ENCODE results near the gene ELFN2.
"Not testable (repeated sequence)": the region's sequence is repeated elsewhere in the genome, so short reads cannot be mapped to it uniquely, and the experiment has no call there.

Gene ELFN2

DNA sequence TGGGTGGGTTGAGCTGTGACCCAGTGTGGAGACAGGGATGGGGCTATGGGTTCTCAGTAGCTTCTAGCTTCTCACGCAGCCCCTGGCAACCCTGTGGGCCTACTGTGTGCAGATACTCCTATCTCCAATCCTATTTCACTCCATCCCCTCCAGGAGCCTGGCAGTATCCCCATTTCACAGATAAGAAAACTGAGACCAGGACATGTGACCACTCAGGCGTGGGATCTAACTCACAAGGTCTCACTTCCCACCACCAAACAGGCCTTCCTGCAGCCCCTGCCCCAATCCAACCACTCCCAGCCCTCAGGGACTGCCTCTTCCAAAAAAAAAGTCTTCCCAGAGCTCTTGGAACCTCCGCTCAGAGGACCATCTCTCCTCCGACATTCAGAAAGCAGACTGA lies 15.6 kb downstream of the ELFN2 start:
- in situ Hi-C loops (cut with MboI; ENCODE audit: low sequenced_read_pairs): no loop called here

GRCh38 chr22:37410174-37411055 lies 16.9 kb downstream of the ELFN2 start:
- in situ Hi-C loops (cut with MboI; ENCODE audit: low sequenced_read_pairs): no loop called here

DNA sequence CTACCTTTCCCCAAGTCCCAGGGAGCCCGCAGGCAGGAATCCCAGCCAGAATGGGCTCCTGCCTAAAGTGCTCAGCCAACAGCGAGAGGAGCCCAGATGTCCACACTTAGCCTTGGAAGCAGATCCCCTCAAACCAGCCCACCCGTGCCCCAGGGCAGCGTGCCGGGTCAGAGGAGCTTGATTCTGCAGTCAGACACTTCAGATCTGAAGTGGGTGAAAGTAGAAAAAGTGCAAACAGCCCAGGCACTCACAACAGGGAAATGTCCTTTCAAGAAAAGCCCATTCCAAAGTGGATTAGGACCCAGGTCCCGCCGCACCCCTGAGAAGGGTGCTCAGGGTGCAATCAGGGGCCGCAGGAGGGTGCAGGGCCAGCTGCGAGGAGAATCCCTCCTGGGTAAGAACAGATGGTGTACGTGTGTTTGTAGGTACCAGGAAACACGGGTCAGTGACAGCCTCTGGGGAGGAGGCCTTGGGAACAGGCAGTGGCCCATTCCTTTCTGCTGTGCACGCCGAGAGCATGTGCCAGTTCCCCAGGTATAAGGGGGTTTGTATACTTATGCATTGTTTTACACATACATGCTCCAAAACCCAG lies 17.7 kb downstream of the ELFN2 start:
- in situ Hi-C loops (cut with MboI; ENCODE audit: low sequenced_read_pairs): no loop called here

DNA sequence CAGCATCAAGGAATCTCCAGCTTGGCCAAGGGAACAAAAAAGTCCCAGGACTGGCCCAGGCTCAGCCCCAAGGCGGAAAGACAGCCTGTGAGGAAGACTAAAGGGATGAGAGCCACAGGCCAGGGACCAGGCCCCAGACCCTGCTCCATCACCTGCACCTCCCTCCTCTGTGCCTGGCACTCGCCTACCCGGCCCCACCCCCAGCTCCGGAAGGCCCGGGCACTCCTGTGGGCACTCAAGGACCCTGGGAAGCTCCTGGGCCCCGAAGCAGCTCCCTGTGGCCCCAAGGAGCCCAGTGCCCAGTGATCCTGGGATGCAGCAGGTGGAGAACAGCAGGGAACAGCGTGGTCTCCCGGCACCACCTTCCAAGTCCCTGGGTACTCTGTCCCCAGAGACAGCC lies 18.2 kb downstream of the ELFN2 start:
- in situ Hi-C loops (cut with MboI; ENCODE audit: low sequenced_read_pairs): no loop called here

DNA sequence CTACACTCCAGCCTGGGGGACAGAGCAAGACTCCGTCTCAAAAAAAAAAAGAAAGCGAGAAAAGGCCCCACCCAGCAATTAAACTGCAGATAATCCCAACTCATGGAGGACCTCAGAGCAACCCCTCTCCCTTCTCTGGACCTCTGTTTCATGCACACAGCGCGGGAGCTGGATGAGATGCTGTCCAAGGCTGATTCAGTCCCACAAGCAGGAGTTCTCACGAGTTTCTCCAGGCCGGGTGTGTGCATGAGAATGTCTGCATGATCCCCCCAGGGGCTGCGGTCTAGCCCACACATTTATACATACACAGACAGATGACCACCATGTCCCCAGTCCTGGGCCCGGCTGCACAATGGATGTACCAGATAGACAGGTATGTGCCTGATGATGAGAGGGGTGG lies 19.4 kb downstream of the ELFN2 start:
- in situ Hi-C loops (cut with MboI; ENCODE audit: low sequenced_read_pairs): no loop called here

DNA sequence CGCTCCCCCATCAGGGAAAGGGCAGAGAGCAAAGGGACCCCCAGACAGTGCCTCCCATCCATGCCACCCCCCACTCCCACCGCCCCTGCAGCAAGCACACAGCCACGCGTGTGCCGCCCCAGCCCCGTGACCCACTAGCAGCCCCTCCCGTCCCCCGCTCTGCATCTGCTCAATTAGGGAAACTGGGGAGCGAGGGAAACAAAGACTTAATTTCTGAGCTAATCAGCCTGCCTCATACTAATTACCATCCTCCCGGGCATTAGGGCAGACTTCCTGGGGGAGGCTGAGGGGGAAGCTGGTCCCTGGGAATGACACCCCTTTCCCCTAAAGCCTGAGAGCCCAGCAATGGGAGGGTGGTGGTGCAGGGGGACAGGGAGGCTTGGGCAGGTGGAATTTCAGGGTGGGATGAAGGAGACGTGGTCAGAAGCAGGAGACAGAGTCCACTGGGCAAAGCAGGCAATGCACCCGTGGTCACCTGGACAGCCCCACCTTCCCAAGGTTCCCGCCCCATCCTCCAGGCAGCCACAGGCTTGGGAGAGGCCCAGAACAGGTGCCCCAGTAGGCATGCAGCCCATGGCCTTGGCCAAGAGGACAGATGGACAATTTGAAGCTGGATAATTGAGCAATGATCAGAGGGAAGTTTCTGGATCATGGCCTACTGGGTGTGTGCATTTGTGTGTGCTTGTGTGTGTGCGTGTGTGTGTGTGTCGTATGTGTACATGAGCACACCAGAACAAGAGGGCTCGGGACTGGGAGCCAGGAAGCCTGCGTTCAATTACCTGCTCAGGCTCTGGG lies 20.6 kb downstream of the ELFN2 start:
- in situ Hi-C loops (cut with MboI; ENCODE audit: low sequenced_read_pairs): no loop called here

- in situ Hi-C loops (cut with MboI; ENCODE audit: low sequenced_read_pairs): no loop called here
Observed at GRCh38 chr22:37404091-37404490, 23.2 kb downstream of the ELFN2 start.

DNA sequence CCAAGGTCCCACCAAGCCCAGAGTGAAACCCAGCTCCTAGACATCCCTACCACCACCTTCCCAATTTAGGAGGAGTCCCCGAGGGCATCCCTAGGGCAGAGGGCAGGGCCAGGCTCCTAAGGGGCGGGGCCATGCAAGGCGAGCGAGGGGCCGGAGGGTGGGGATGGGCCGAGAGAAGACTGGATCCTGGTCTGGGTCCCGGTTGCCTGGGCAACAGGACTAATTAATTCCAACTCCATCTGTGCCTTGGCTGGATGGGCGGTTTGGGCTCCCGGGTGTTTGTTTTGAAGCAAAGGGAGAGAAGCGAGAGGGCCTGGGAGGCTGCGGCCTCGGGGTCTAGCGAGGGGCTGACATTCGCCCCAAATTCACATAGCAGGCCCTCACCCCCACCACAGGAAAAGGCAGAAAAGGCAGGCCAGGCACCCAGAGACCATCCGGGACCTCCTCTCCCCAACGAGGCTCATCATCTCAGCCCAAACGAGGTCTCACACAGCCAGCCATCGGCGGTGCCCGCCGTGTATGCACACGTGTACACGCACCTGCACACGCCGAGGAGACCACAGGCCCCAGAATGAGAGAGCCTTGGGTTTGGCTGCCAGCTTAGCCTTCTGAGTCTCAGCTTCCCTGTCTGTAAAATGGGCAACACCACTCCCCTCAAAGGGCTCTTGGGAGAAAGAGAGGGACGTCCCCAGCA lies 23.9 kb downstream of the ELFN2 start:
- in situ Hi-C loops (cut with MboI; ENCODE audit: low sequenced_read_pairs): no loop called here

DNA sequence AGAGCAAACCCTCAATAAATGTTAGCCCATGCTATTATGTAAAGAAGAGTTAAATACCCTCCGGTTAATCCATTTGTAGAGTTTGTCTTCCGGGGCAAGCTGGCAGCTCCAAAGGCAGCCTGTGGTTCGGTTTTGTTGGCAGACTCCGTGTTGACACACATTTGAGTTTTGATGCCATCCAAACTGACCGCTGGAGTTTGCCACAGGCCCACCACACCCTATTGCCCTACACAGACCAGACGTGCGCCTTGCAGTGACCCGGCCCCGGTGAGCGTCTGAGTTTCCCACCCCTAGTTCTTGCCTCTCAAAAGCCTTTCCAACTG lies 25.1 kb downstream of the ELFN2 start:
- in situ Hi-C loops (cut with MboI; ENCODE audit: low sequenced_read_pairs): no loop called here

DNA sequence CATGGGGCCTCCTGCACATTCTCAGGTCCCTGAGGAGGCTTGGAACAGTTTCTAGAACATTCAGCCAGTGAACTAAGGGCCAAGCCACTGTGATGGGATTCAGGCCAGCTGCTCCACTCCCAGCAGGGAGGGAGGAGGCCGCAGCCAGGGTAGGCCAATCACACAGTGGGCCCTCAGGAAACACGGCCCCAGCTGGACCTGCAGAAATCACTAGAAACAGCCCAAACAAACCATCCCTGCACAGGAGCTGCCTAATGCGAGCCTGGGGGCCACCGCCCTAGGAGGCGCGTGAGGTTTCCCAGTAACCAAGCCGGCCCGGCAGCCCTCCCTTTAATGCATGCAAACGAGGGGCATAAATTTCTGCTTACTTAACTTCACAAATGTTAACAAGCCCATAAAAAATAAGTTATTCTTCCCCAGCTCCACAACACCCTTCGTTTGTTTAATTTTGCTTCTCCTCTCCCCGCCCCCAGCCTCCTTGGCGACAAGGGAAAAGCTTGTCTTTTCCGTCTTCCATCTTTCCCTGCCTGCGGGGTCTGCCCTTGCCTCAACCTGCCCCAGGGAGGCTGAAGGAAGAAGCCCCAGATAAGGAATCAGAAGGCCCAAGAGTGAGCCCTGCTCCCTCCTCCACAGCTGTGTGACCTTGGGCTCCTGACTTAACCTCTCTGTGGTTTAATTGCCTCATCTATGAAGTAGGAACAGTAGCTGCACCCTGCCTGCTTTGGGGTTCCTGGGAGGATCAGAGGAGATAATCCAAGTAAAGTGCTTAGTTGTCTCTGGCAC lies 25.7 kb downstream of the ELFN2 start:
- in situ Hi-C loops (cut with MboI; ENCODE audit: low sequenced_read_pairs): no loop called here

DNA sequence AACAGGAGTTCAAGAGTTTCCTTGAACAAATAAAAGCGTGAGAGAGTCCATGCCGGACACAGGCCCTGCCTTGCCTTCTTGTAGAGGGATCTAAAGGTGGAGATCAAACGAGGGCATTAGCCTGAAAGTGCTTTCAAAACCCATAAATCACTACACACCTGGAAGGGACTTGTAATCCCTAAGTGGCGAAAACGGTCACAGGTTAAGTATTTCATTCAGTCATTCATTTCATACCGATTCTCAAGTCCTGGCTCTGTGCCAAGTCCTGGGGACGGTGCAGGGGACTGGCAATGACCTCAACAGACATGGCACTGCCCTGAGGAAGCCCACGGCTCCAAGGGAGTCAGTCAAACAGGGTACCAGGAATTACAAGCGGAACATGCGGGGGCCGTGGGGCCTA lies 26.6 kb downstream of the ELFN2 start:
- in situ Hi-C loops (cut with MboI; ENCODE audit: low sequenced_read_pairs): no loop called here

- in situ Hi-C loops (cut with MboI; ENCODE audit: low sequenced_read_pairs): not testable (repeated sequence)
Observed at GRCh38 chr22:37399457-37399856, 27.8 kb downstream of the ELFN2 start.

- in situ Hi-C loops (cut with MboI; ENCODE audit: low sequenced_read_pairs): no loop called here
Observed at GRCh38 chr22:37397226-37397625, 30.1 kb downstream of the ELFN2 start.

- in situ Hi-C loops (cut with MboI; ENCODE audit: low sequenced_read_pairs): no loop called here
Observed at GRCh38 chr22:37396488-37397084, 30.7 kb downstream of the ELFN2 start.

- in situ Hi-C loops (cut with MboI; ENCODE audit: low sequenced_read_pairs): no loop called here
Observed at GRCh38 chr22:37394341-37394740, 32.9 kb downstream of the ELFN2 start.

DNA sequence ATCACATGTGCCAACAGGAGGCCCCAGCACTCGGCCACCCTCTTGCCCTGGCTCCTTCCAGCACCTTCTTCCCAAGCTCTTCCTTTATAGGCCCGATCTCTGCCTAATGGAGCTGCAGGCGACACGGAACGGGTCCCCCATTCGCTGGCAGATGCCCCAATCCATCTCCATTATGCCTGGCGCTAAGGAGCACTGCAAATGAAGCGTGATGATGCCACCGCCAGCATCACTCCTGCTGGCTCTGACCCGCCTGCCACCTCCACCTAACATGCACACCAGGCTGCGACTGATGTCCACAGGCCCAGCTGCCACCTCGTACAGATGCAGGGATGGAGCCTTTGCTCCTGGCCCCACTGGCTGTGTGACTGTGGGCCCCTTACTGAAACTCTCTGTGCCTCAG lies 33.5 kb downstream of the ELFN2 start:
- in situ Hi-C loops (cut with MboI; ENCODE audit: low sequenced_read_pairs): no loop called here

DNA sequence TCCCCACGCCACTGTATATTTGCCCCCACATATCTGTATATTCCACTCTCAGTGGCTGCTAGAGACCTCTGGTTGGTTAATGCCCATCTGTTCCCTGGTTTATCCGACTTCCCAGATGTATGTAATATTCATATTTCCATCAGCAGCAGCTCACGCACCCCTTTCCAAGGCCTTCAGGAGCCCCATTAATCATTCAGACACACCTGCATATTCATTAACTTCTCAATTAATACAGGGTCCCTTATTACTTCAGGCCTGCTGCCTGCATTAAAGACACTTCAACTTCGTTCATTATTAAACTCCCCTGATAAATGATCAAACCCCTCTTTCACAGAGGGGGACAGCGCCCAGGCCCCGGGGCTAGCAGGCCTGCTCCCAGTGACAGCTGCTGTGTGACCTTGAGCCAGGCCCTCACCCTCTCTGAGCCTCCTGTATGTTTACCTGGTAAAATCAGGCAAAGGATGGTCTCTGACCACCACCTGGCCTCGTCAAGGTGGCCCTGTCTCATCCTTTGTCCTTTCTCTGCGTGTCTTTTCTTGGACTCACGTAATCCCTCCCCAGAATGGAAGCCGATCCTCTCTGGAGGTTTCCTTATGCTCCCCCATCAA lies 34.5 kb downstream of the ELFN2 start:
- in situ Hi-C loops (cut with MboI; ENCODE audit: low sequenced_read_pairs): no loop called here

- in situ Hi-C loops (cut with MboI; ENCODE audit: low sequenced_read_pairs): no loop called here
Observed at GRCh38 chr22:37391702-37392101, 35.6 kb downstream of the ELFN2 start.

DNA sequence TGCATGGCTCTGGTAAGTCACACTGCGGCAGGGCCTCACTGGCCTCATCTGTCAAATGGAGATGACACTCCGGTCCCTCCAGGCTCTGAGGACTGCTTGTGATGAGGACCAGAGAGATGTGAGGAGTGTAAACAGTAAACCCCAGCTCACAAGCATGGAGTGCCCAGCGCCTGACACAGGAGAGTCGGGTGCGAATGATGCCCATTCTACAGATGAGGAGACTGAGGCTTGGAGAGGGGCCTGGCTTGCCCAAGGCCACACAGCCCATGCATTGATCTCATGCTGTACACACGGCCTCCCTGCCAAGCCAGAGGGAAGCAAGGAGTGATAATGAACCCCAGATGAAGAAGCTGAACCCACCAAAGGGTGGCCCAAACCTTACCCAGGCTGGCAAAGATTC lies 37.2 kb downstream of the ELFN2 start:
- in situ Hi-C loops (cut with MboI; ENCODE audit: low sequenced_read_pairs): no loop called here

DNA sequence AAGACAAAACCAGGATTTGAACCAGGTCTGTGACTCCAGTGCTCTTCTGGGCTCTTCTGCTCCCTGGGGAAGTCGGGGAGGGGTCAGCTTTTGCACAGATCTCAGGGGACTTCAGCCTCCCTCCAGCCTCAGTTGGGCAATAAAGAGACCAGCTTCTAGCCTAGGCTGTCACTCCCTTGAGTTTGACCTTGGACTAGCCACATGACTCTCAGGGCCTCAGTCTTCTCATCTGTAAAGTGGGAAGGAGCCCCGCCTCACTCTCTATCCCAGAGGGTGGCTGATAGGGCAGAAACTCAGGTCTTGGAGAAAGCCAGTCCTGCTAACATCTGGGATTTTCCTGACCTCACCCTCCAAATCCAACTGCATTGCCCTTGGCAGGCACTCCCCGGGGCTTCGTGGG lies 38.7 kb downstream of the ELFN2 start:
- in situ Hi-C loops (cut with MboI; ENCODE audit: low sequenced_read_pairs): no loop called here
